Mesendoderm (in vitro differentiated cells): ENCODE results near the gene ARHGAP42.

Source experiments
- DNase-seq: peaks from one replicate; pipeline ENCODE4 v3.0.0; 2013
- H2AK5ac ChIP-seq: 2 replicates; pipeline ENCODE4 v1.6.1; 2013; ENCODE audit warnings: low read length, inconsistent platforms
- H2BK120ac ChIP-seq: 2 replicates; pipeline ENCODE4 v1.6.1; 2013; ENCODE audit warnings: low read depth, mild to moderate bottlenecking, low read length, moderate library complexity, mixed read lengths
- H2BK15ac ChIP-seq: replicated peaks from 2 replicates; pipeline ENCODE4 v1.6.1; 2013; ENCODE audit warnings: low read depth, mild to moderate bottlenecking, moderate library complexity
- H2BK5ac ChIP-seq: 2 replicates; pipeline ENCODE4 v1.6.1; 2013; ENCODE audit warnings: low read length, inconsistent platforms
- H3K18ac ChIP-seq: 2 replicates; pipeline ENCODE4 v1.6.1; 2013; ENCODE audit warnings: mild to moderate bottlenecking, low read length, mixed read lengths
- H3K23ac ChIP-seq: one replicate; pipeline ENCODE4 v1.6.1; 2013; ENCODE audit warnings: low read length
- H3K27ac ChIP-seq: 2 replicates; pipeline ENCODE4 v1.5.1; 2013; ENCODE audit warnings: low read depth, mild to moderate bottlenecking, inconsistent platforms, low read length, moderate library complexity
- H3K27me3 ChIP-seq: 2 replicates; pipeline ENCODE4 v1.6.1; 2013; ENCODE audit warnings: low read length, control low read depth, mild to moderate bottlenecking, inconsistent platforms; ENCODE audit not compliant: insufficient read depth, poor library complexity
- H3K36me3 ChIP-seq: 2 replicates; pipeline ENCODE4 v1.6.1; 2013; ENCODE audit warnings: low read length, inconsistent platforms; ENCODE audit not compliant: control insufficient read depth, insufficient read depth
- H3K4ac ChIP-seq: one replicate; pipeline ENCODE4 v1.6.1; 2013; ENCODE audit warnings: low read depth, mild to moderate bottlenecking, low read length, moderate library complexity
- H3K4me1 ChIP-seq: 2 replicates; pipeline ENCODE4 v1.6.1; 2013; ENCODE audit warnings: low read depth, low read length, inconsistent platforms; ENCODE audit not compliant: control insufficient read depth
- H3K4me2 ChIP-seq: 2 replicates; pipeline ENCODE4 v1.6.1; 2013; ENCODE audit warnings: low read length
- H3K4me3 ChIP-seq: 2 replicates; pipeline ENCODE4 v1.5.1; 2013; ENCODE audit warnings: mild to moderate bottlenecking, low read length
- H3K56ac ChIP-seq: one replicate; pipeline ENCODE4 v1.6.1; 2013; ENCODE audit warnings: low read length
- H3K79me1 ChIP-seq: 2 replicates; pipeline ENCODE4 v1.6.1; 2013; ENCODE audit warnings: low read length, inconsistent platforms
- H3K79me2 ChIP-seq: 2 replicates; pipeline ENCODE4 v1.6.1; 2013; ENCODE audit warnings: mild to moderate bottlenecking, low read length; ENCODE audit not compliant: control insufficient read depth, insufficient read depth
- H3K9ac ChIP-seq: 2 replicates; pipeline ENCODE4 v1.6.1; 2013; ENCODE audit warnings: low read length, inconsistent platforms
- H4K5ac ChIP-seq: one replicate; pipeline ENCODE4 v1.6.1; 2013; ENCODE audit warnings: low read length
- H4K8ac ChIP-seq: one replicate; pipeline ENCODE4 v1.6.1; 2013; ENCODE audit warnings: low read depth, mild to moderate bottlenecking, control low read depth, low read length, moderate library complexity
- WGBS: extraction: QIAGEN DNeasy Blood & Tissue Kit; methylation state at CpG from one replicate; pipeline ENCODE4 v1.1.7; 2013; ENCODE audit warnings: low lambda C conversion rate, missing lambda C conversion rate; ENCODE audit not compliant: insufficient coverage; ENCODE audit errors: extremely low coverage; 5-methylcytosine and 5-hydroxymethylcytosine counted together

Gene ARHGAP42

DNA sequence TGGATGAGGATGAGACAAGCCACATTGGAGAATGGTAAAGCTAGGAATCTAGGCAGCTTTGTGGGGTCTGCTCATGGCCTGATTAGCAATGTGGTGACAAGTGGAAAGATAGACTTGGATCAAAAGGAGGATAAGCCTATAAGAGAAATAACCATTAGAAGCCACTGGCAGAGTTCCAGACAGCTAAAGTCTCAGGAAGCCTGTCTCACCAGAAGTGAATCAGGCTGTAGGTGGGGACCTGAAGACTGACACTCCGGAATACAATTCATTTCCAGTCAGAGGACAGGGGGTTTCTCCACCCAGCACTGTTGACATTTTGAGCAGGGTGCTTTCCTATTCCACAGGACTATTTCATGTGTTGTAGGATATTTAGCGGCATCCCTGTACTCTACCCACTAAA, 129.7 kb downstream of the ARHGAP42 start:
- Histone ChIP-seq H2AK5ac (no peak overlapping the region), H4K5ac (no peak overlapping the region), H3K27me3 (no peaks in the 10 kb centered on the region), H2BK15ac (peak overlapping the region; percentile 85), H3K4me1 (peaks cover 11% of the 10 kb centered on the region), H2BK5ac (peak overlapping the region; percentile 47), H3K4me3 (no peak overlapping the region), H3K18ac (peak overlapping the region; percentile 97), H3K23ac (no peak overlapping the region), H3K79me2 (no peaks in the 10 kb centered on the region), H3K27ac (peak overlapping the region; percentile 4), H3K56ac (no peak overlapping the region), H3K9ac (no peak overlapping the region), H3K4me2 (no peak overlapping the region), H3K79me1 (no peaks in the 10 kb centered on the region), H3K4ac (no peak overlapping the region), H2BK120ac (peak overlapping the region; percentile 82), H4K8ac (no peak overlapping the region), H3K36me3 (no peaks in the 10 kb centered on the region)
- no CpG with 5 or more reads among the region's 2 CpGs for WGBS
- peak; percentile 32 for DNase-seq

DNA sequence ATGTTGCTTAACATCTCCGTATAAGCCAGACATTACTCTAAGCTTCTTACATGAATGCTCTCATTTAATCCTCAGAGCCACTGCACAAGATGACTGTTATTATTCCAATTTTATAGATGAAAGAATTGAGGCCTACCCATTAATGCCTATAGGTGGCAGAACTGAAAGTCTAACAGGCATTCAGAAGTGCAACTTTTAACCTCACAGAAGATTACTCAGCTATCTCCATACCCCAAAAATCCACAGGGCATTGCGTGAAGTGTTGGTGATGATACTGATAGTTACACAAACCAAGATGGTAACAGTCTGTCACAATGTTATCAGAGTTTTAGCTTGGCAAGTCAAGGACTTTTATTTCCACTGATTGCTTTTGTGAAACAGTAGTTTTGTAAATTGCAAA, 130.5 kb downstream of the ARHGAP42 start:
- peaks cover 11% of the 10 kb centered on the region for H3K4me1 ChIP-seq
- no peak overlapping the region for H3K4me3 ChIP-seq
- no peaks in the 10 kb centered on the region for H3K36me3 ChIP-seq
- H3K4ac ChIP-seq: no peak overlapping the region
- DNase-seq: peak; percentile 68
- no peak overlapping the region for H3K23ac ChIP-seq
- H3K27me3 ChIP-seq: no peaks in the 10 kb centered on the region
- H3K79me2 ChIP-seq: no peaks in the 10 kb centered on the region
- H3K4me2 ChIP-seq: no peak overlapping the region
- H3K27ac ChIP-seq: no peak overlapping the region
- H3K56ac ChIP-seq: no peak overlapping the region
- no peak overlapping the region for H4K5ac ChIP-seq
- H2BK120ac ChIP-seq: no peak overlapping the region
- no peak overlapping the region for H3K18ac ChIP-seq
- no CpG with 5 or more reads among the region's 2 CpGs for WGBS
- H3K9ac ChIP-seq: no peak overlapping the region
- no peaks in the 10 kb centered on the region for H3K79me1 ChIP-seq
- H2BK5ac ChIP-seq: no peak overlapping the region
- no peak overlapping the region for H2BK15ac ChIP-seq
- H4K8ac ChIP-seq: no peak overlapping the region
- H2AK5ac ChIP-seq: no peak overlapping the region

DNA sequence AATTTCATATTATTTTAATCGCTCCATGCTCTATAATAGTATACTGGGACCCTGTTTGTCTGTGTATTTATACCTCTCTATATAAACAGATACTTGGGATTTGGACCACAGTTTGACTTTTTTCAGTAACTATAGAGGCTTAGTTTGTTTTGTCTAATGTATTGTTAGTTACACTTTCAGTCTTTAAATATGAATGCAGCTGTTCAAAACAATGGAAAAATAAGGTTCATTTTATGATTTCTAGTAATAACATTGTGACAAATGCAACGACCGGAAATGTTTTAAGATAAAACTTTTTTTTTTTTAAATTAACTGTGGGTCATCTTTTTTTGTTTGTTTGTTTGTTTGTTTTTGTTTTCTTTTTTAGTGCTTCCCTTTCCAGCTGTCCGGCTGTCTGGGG, 133.5 kb downstream of the ARHGAP42 start:
- Histone ChIP-seq H3K36me3 (no peaks in the 10 kb centered on the region), H4K5ac (no peak overlapping the region), H3K4me1 (peaks cover 14% of the 10 kb centered on the region), H2BK15ac (no peak overlapping the region), H3K4me3 (no peak overlapping the region), H3K4ac (no peak overlapping the region), H3K79me1 (peaks cover 2% of the 10 kb centered on the region), H4K8ac (no peak overlapping the region), H2BK5ac (no peak overlapping the region), H2AK5ac (no peak overlapping the region), H3K4me2 (no peak overlapping the region), H2BK120ac (no peak overlapping the region), H3K18ac (no peak overlapping the region), H3K79me2 (peaks cover 2% of the 10 kb centered on the region), H3K27me3 (no peaks in the 10 kb centered on the region), H3K23ac (no peak overlapping the region), H3K9ac (no peak overlapping the region), H3K56ac (no peak overlapping the region), H3K27ac (no peak overlapping the region)
- DNase-seq: no peak
- WGBS: no CpG with 5 or more reads among the region's 4 CpGs

DNA sequence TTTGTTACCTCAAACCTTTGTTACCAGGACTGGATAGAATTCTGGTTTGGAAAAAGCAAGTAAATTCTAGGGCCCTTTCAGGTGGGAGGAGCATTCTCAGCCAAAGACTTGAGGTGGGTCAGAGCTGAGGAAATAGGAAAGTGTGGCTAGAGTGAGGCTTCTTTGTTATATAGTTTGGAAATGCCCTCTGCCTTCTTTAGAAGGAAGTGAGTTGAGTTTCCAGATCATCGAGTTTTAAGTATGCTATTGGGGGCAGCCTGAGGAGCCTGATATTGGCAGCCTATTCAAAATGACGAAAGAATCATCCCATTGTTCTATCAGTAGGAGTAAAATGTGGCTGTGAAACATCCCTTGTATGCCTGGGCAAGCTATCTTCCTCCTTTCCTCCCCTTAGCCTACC, 134.1 kb downstream of the ARHGAP42 start:
- H3K56ac ChIP-seq: no peak overlapping the region
- H4K5ac ChIP-seq: no peak overlapping the region
- no peak overlapping the region for H3K4me2 ChIP-seq
- H3K27ac ChIP-seq: peak overlapping the region; percentile 14
- H3K4me3 ChIP-seq: no peak overlapping the region
- H3K27me3 ChIP-seq: no peaks in the 10 kb centered on the region
- no peak overlapping the region for H2BK120ac ChIP-seq
- no peak overlapping the region for H2BK5ac ChIP-seq
- WGBS: no CpG with 5 or more reads among the region's 2 CpGs
- DNase-seq: peak; percentile 48
- no peaks in the 10 kb centered on the region for H3K36me3 ChIP-seq
- no peak overlapping the region for H2BK15ac ChIP-seq
- H3K4ac ChIP-seq: no peak overlapping the region
- peaks cover 3% of the 10 kb centered on the region for H3K79me1 ChIP-seq
- H2AK5ac ChIP-seq: no peak overlapping the region
- no peak overlapping the region for H3K9ac ChIP-seq
- H3K18ac ChIP-seq: peak overlapping the region; percentile 75
- no peak overlapping the region for H3K23ac ChIP-seq
- H3K4me1 ChIP-seq: peaks cover 14% of the 10 kb centered on the region
- H3K79me2 ChIP-seq: peaks cover 2% of the 10 kb centered on the region
- H4K8ac ChIP-seq: no peak overlapping the region

DNA sequence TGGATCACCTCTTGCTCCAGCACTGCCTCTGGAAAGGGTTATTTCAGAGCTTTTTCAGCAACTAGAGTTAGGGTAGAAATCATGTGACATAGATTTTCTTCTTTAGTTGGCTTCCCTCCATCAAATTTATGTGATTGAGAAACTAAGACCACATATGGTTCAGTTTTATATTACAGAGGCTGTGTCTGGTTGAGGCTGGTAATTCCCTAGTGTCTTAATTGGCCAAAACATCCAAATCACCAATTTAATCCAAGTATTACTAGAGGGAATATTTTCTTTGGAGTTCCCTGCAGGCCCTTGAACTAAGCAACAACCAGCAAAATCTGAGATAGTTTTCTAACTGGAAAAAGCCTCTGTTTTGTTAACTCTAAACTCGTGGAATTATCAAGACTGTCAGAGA, 136.3 kb downstream of the ARHGAP42 start:
- H3K23ac ChIP-seq: no peak overlapping the region
- no peak overlapping the region for H2AK5ac ChIP-seq
- no peak overlapping the region for H2BK5ac ChIP-seq
- no peak overlapping the region for H3K27ac ChIP-seq
- no peak overlapping the region for H2BK15ac ChIP-seq
- H3K36me3 ChIP-seq: no peaks in the 10 kb centered on the region
- H3K79me2 ChIP-seq: peaks cover 2% of the 10 kb centered on the region
- H3K4me2 ChIP-seq: no peak overlapping the region
- H3K56ac ChIP-seq: no peak overlapping the region
- H3K4ac ChIP-seq: no peak overlapping the region
- peaks cover 3% of the 10 kb centered on the region for H3K79me1 ChIP-seq
- no peak overlapping the region for H4K8ac ChIP-seq
- peaks cover 12% of the 10 kb centered on the region for H3K4me1 ChIP-seq
- peak overlapping the region; percentile 56 for H3K18ac ChIP-seq
- H2BK120ac ChIP-seq: no peak overlapping the region
- no peaks in the 10 kb centered on the region for H3K27me3 ChIP-seq
- H4K5ac ChIP-seq: no peak overlapping the region
- WGBS: no CpG with 5 or more reads among the region's 1 CpG
- no peak overlapping the region for H3K9ac ChIP-seq
- H3K4me3 ChIP-seq: no peak overlapping the region
- no peak for DNase-seq

DNA sequence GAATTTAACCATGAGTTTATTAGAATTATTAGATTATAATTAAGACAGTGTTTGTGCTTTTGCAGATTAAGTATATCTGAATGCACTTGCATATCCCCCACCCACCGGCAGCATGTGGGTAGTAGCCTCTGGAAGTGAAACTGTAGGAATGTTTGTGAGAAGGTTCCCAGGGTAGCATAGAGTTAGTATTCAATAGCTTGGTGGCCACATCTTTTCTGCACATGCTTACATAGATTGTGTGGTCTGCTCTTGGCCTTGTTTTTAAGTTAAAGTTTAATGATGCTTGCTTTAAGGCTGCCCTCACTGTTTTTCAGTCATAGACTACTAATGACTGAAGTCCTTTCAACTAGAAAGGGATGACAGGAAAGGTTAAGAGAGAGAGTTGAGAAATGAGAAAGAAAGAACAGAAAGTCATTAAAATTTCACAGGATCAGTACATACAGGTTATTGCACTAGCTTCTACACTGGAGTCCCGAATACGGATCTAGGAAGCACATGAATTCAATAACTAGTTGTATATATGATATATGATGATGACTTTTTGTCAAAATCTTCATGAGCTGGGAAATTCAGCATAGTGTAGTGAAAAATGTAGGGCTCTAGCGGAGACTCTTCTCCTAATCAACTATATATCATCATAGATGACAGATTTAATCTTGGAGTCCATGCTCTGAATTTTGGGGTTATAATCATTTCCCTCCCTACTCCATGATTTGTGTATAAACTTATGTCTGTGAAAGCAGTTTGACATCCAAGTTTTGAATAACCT, 137.1 kb downstream of the ARHGAP42 start:
- Histone ChIP-seq H3K36me3 (no peaks in the 10 kb centered on the region), H2AK5ac (no peak overlapping the region), H2BK5ac (no peak overlapping the region), H2BK15ac (peak overlapping the region; percentile 88), H3K27me3 (no peaks in the 10 kb centered on the region), H3K18ac (no peak overlapping the region), H3K27ac (no peak overlapping the region), H3K79me2 (peaks cover 2% of the 10 kb centered on the region), H2BK120ac (no peak overlapping the region), H4K8ac (no peak overlapping the region), H3K23ac (no peak overlapping the region), H4K5ac (no peak overlapping the region), H3K4me1 (peaks cover 10% of the 10 kb centered on the region), H3K79me1 (peaks cover 6% of the 10 kb centered on the region), H3K4me3 (no peak overlapping the region), H3K56ac (no peak overlapping the region), H3K4ac (no peak overlapping the region), H3K9ac (no peak overlapping the region), H3K4me2 (no peak overlapping the region)
- no CpG with 5 or more reads among the region's 4 CpGs for WGBS
- DNase-seq: peak; percentile 33
